ENCODE measurements around the gene TTR.

DNA sequence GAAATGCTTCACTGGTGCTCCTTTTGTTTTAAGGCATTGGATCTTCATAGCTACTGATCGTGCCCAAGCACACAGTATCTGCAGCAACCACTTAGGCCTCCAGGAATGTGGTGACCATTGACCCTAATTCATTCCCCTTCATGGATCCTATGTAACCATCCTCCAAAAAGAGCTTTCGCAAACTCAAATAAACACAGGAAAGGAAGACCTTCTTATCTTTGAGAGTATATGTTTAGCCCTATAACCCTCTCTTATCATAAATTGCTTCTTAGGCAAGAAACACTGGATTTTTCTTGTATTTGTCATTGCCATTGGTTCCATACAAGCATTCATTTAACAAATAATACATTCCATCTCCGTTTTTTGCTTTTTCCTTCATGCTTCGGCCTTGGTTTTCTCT is 4.1 kb upstream of the TTR start:
- TF ChIP-seq, protein P1, sequence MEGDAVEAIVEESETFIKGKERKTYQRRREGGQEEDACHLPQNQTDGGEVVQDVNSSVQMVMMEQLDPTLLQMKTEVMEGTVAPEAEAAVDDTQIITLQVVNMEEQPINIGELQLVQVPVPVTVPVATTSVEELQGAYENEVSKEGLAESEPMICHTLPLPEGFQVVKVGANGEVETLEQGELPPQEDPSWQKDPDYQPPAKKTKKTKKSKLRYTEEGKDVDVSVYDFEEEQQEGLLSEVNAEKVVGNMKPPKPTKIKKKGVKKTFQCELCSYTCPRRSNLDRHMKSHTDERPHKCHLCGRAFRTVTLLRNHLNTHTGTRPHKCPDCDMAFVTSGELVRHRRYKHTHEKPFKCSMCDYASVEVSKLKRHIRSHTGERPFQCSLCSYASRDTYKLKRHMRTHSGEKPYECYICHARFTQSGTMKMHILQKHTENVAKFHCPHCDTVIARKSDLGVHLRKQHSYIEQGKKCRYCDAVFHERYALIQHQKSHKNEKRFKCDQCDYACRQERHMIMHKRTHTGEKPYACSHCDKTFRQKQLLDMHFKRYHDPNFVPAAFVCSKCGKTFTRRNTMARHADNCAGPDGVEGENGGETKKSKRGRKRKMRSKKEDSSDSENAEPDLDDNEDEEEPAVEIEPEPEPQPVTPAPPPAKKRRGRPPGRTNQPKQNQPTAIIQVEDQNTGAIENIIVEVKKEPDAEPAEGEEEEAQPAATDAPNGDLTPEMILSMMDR (IDR thresholded peaks at IDR 0.05; ENCODE audit: low read depth, low read length, missing input control) = no peak
- TF ChIP-seq JUND (IDR thresholded peaks at IDR 0.05) (no peak), FOXA2 (IDR thresholded peaks at IDR 0.05) (no peak), TAF1 (conservative IDR thresholded peaks at IDR 0.05) (no peak), GABPA (IDR thresholded peaks at IDR 0.05 in 1 of 2, conservative IDR thresholded peaks at IDR 0.05 in 1 of 2) (no peak), SP1 (IDR thresholded peaks at IDR 0.05) (no peak), RAD21 (IDR thresholded peaks at IDR 0.05) (no peak), YY1 (IDR thresholded peaks at IDR 0.05) (no peak)
- TF ChIP-seq, protein P2, sequence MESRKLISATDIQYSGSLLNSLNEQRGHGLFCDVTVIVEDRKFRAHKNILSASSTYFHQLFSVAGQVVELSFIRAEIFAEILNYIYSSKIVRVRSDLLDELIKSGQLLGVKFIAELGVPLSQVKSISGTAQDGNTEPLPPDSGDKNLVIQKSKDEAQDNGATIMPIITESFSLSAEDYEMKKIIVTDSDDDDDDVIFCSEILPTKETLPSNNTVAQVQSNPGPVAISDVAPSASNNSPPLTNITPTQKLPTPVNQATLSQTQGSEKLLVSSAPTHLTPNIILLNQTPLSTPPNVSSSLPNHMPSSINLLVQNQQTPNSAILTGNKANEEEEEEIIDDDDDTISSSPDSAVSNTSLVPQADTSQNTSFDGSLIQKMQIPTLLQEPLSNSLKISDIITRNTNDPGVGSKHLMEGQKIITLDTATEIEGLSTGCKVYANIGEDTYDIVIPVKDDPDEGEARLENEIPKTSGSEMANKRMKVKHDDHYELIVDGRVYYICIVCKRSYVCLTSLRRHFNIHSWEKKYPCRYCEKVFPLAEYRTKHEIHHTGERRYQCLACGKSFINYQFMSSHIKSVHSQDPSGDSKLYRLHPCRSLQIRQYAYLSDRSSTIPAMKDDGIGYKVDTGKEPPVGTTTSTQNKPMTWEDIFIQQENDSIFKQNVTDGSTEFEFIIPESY (IDR thresholded peaks at IDR 0.05) = no peak
- TF ChIP-seq, protein P3, sequence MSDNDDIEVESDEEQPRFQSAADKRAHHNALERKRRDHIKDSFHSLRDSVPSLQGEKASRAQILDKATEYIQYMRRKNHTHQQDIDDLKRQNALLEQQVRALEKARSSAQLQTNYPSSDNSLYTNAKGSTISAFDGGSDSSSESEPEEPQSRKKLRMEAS (IDR thresholded peaks at IDR 0.05) = no peak
- TF ChIP-seq, protein P4, sequence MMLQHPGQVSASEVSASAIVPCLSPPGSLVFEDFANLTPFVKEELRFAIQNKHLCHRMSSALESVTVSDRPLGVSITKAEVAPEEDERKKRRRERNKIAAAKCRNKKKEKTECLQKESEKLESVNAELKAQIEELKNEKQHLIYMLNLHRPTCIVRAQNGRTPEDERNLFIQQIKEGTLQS (IDR thresholded peaks at IDR 0.05) = no peak
- TF ChIP-seq, protein P5, sequence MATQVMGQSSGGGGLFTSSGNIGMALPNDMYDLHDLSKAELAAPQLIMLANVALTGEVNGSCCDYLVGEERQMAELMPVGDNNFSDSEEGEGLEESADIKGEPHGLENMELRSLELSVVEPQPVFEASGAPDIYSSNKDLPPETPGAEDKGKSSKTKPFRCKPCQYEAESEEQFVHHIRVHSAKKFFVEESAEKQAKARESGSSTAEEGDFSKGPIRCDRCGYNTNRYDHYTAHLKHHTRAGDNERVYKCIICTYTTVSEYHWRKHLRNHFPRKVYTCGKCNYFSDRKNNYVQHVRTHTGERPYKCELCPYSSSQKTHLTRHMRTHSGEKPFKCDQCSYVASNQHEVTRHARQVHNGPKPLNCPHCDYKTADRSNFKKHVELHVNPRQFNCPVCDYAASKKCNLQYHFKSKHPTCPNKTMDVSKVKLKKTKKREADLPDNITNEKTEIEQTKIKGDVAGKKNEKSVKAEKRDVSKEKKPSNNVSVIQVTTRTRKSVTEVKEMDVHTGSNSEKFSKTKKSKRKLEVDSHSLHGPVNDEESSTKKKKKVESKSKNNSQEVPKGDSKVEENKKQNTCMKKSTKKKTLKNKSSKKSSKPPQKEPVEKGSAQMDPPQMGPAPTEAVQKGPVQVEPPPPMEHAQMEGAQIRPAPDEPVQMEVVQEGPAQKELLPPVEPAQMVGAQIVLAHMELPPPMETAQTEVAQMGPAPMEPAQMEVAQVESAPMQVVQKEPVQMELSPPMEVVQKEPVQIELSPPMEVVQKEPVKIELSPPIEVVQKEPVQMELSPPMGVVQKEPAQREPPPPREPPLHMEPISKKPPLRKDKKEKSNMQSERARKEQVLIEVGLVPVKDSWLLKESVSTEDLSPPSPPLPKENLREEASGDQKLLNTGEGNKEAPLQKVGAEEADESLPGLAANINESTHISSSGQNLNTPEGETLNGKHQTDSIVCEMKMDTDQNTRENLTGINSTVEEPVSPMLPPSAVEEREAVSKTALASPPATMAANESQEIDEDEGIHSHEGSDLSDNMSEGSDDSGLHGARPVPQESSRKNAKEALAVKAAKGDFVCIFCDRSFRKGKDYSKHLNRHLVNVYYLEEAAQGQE (IDR thresholded peaks at IDR 0.05) = no peak
